Transverse colon (tissue), 4 donors: Measurements from ENCODE around the gene CKM. TPM values are rescaled to one million over a fixed set of nuclear protein-coding genes. Genes with fewer than 3 reads are reported as not detected.
A peak's percentile ranks its signal among the peaks of the same experiment; 100 is the strongest.

ENCODE experiments used
- DNase-seq: peaks from one replicate; pipeline ENCODE4 v3.0.0-alpha.2; 2019
- H3K27ac ChIP-seq, 4 donors: fragments of 200-600 bp; sonication (generic); 2 replicates each; pipeline ENCODE4 v1.5.1; 2016 to 2018; ENCODE audit warnings: inconsistent platforms in 4 of 4
- H3K27me3 ChIP-seq: fragments of 200-600 bp; sonication (generic); 2 replicates; pipeline ENCODE4 v1.5.1; 2017; ENCODE audit warnings: inconsistent platforms
- H3K36me3 ChIP-seq, 4 donors: fragments of 200-600 bp; sonication (generic); 2 replicates each; pipeline ENCODE4 v1.5.1; 2017 to 2019; ENCODE audit warnings: inconsistent platforms in 4 of 4
- H3K4me1 ChIP-seq, 4 donors: fragments of 200-600 bp; sonication (generic); 2 replicates each; pipeline ENCODE4 v1.5.1; 2017 to 2020; ENCODE audit warnings: inconsistent platforms in 4 of 4
- H3K4me3 ChIP-seq, 4 donors: fragments of 200-600 bp; sonication (generic); 1 replicate in 1 of 4; 2 replicates in 3 of 4; pipeline versions ENCODE4 v1.5.1 to v1.6.1; 2017 to 2019; ENCODE audit warnings: inconsistent platforms in 4 of 4
- H3K9me3 ChIP-seq, 2 donors: fragments of 200-600 bp; sonication (generic); 2 replicates each; pipeline ENCODE4 v1.5.1; 2017 to 2019; ENCODE audit warnings: inconsistent platforms in 2 of 2
- CTCF ChIP-seq, 5 experiments: fragments of 200-600 bp in 3 of 5; fragments of 450-650 bp in 2 of 5; sonication (generic) in 3 of 5; IDR thresholded peaks; 1 replicate in 2 of 5; 2 replicates in 3 of 5; pipeline ENCODE4 v1.5.1; 2016 to 2017; ENCODE audit warnings: antibody characterized with exemption in 5 of 5, inconsistent platforms in 3 of 5, mild to moderate bottlenecking in 2 of 5, moderate library complexity in 1 of 5
- EP300 ChIP-seq: sonication (generic); formaldehyde crosslinking; IDR thresholded peaks from one replicate; pipeline ENCODE4 v1.6.1; 2017; ENCODE audit warnings: antibody characterized with exemption, low read depth
- POLR2A ChIP-seq: fragments of 450-650 bp; IDR thresholded peaks from one replicate; pipeline ENCODE4 v1.6.1; 2016; ENCODE audit warnings: antibody characterized with exemption, mild to moderate bottlenecking, moderate library complexity
- POLR2AphosphoS5 ChIP-seq, 3 donors: sonication (generic); formaldehyde crosslinking; IDR thresholded peaks; one replicate each; pipeline ENCODE4 v1.6.1; 2016; ENCODE audit warnings: antibody characterized with exemption in 3 of 3
- WGBS, 2 donors: methylation state at CpG; one replicate each; pipeline ENCODE4 v1.1.5; 2018; ENCODE audit warnings: low coverage in 1 of 2; 5-methylcytosine and 5-hydroxymethylcytosine counted together
- in situ Hi-C, 4 donors: fragments of 200-750 bp; cut with MboI; loops; one replicate each; pipeline versions ENCODE4 v1.15.0 to v1.15.1; 2017; ENCODE audit warnings: low sequenced_read_pairs in 3 of 4, low pct_ligation_motif_present in 1 of 4, low pct_unique_long_range_greater_than_20kb in 1 of 4
- intact Hi-C: fragments of 100-400 bp; cut with DNase I; formaldehyde crosslinking; loops from one replicate; pipeline ENCODE4 v1.15.1; 2023; ENCODE audit warnings: low total_unique reads
- total RNA-seq, 4 donors: library from RNA; depleted of rRNA; stranded (reverse); fragments of >200 nt; gene quantifications; one replicate each; pipeline ENCODE4 v1.1.0, GENCODE V29; 2016

CKM gene
- total RNA-seq, 4 donors from 2014 or later, result 4.0 to 32.2 (median 27.9) TPM; not detected in 1

GRCh38 chr19:45331411-45331810, 8.7 kb upstream of the CKM start:
- H3K27me3 ChIP-seq, result no peaks in the 10 kb centered on the region
- H3K4me3 ChIP-seq, result no peak overlapping the region
- in situ Hi-C loops (no loop called here), intact Hi-C loops (no loop called here)
- no peak overlapping the region for H3K27ac ChIP-seq
- H3K9me3 ChIP-seq, result no peaks in the 10 kb centered on the region
- peaks cover 0 to 1% (median under 1%) of the 10 kb centered on the region in 4 donors for H3K4me1 ChIP-seq
- no peak for TF ChIP-seq POLR2A
- no peak for TF ChIP-seq POLR2AphosphoS5 (IDR thresholded peaks at IDR 0.05)
- TF ChIP-seq CTCF (IDR thresholded peaks at IDR 0.05), result no peak
- TF ChIP-seq EP300, result no peak
- WGBS, 2 donors, result 81% methylated on average over 7 of the region's 7 CpGs; no CpG with 5 or more reads in 1 of the 2 donors
- no peaks in the 10 kb centered on the region for H3K36me3 ChIP-seq
- DNase-seq, result no peak

GRCh38 chr19:45327404-45328143, 4.9 kb upstream of the CKM start:
- H3K27me3 ChIP-seq, result peaks cover 25% of the 10 kb centered on the region
- no peaks in the 10 kb centered on the region for H3K9me3 ChIP-seq
- H3K27ac ChIP-seq, result no peak overlapping the region
- no peaks in the 10 kb centered on the region for H3K36me3 ChIP-seq
- intact Hi-C loops (no loop called here), in situ Hi-C loops (no loop called here)
- no peak for DNase-seq
- peaks cover 5 to 14% (median 9%) of the 10 kb centered on the region in 4 donors for H3K4me1 ChIP-seq
- TF ChIP-seq EP300, result no peak
- no peak for TF ChIP-seq POLR2AphosphoS5 (IDR thresholded peaks at IDR 0.05)
- no peak for TF ChIP-seq POLR2A
- no peak for TF ChIP-seq CTCF (IDR thresholded peaks at IDR 0.05)
- H3K4me3 ChIP-seq, result no peak overlapping the region
- 49 to 74% methylated on average over 5 to 13 of the region's 13 CpGs for WGBS, 2 donors

DNA sequence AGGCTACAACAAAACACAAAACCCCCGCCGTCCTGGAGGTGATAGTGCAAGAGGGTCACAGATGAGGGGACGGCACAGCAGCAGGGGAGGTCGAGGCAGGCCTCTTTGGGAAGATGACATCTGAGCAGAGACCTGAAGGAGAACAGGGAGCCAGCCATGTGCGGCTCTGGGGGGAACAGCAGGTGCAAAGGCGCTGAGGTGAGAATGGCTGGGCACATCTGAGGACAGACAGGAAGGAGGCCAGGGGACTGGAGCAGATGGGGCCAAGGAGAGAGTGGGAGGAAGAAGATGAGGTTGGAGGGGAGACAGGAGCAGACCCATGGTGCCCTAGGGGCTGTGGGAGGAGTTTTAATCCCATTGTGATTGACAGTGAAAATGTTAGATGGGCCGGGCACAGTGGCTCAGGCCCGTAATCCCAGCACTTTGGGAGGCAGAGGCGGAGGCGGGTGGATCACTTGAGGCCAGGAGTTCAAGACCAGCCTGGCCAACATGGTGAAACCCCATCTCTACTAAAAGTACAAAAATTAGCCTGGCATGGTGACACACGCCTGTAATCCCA, 1.8 kb upstream of the CKM start:
- in situ Hi-C loops, result no loop called here

More for the DNA sequence above, 1.8 kb upstream of the CKM start:
- H3K36me3 ChIP-seq, result no peaks in the 10 kb centered on the region
- TF ChIP-seq EP300 (no peak), CTCF (IDR thresholded peaks at IDR 0.05) (no peak)
- DNase-seq, result no peak
- H3K9me3 ChIP-seq, result no peaks in the 10 kb centered on the region
- H3K4me3 ChIP-seq, result peak overlapping the region in 2 of 4 donors; percentile 9 to 23
- H3K4me1 ChIP-seq, result peaks cover 5 to 14% (median 9%) of the 10 kb centered on the region in 4 donors
- intact Hi-C loops, result no loop called here
- 59 to 64% methylated on average over 3 to 11 of the region's 11 CpGs for WGBS, 2 donors
- H3K27ac ChIP-seq, result peak overlapping the region in 3 of 4 donors; percentile 4 to 67 (median 57)
- peaks cover 34% of the 10 kb centered on the region for H3K27me3 ChIP-seq
